Subcutaneous abdominal adipose tissue (tissue), 5 donors: Measurements from ENCODE around the gene SCN3B.

Experiments used
- H3K27ac ChIP-seq: one replicate; pipeline ENCODE4 v1.7.0; 2013; ENCODE audit warnings: low read depth, mild to moderate bottlenecking, inconsistent platforms, low read length, moderate library complexity
- H3K27me3 ChIP-seq, 5 donors: one replicate each; pipeline ENCODE4 v1.7.0; 2013; ENCODE audit warnings: low read length in 5 of 5, inconsistent platforms in 1 of 5; ENCODE audit not compliant: control insufficient read depth in 5 of 5, insufficient read depth in 4 of 5
- H3K36me3 ChIP-seq, 5 donors: one replicate each; pipeline ENCODE4 v1.7.0; 2013; ENCODE audit warnings: low read length in 5 of 5; ENCODE audit not compliant: control insufficient read depth in 5 of 5, insufficient read depth in 5 of 5
- H3K4me1 ChIP-seq, 5 donors: one replicate each; pipeline ENCODE4 v1.7.0; 2013; ENCODE audit warnings: low read length in 5 of 5, mild to moderate bottlenecking in 3 of 5, moderate library complexity in 1 of 5; ENCODE audit not compliant: control insufficient read depth in 5 of 5, insufficient read depth in 5 of 5
- H3K4me3 ChIP-seq, 5 donors: one replicate each; pipeline ENCODE4 v1.7.0; 2013; ENCODE audit warnings: low read length in 5 of 5, low read depth in 1 of 5
- H3K9ac ChIP-seq, 5 donors: one replicate each; pipeline ENCODE4 v1.7.0; 2013; ENCODE audit warnings: low read length in 5 of 5, mild to moderate bottlenecking in 4 of 5, moderate library complexity in 3 of 5
- H3K9me3 ChIP-seq, 5 donors: one replicate each; pipeline ENCODE4 v1.7.0; 2013; ENCODE audit warnings: low read length in 5 of 5; ENCODE audit not compliant: control insufficient read depth in 5 of 5
- donor health status: healthy.
- donor health status: healthy.
- donor health status: healthy.
- donor health status: healthy.
- donor health status: healthy.

The SCN3B gene

GRCh38 chr11:123581651-123582399 lies 72.6 kb downstream of the SCN3B start:
- Histone ChIP-seq H3K9ac (no peak overlapping the region), H3K36me3 (no peaks in the 10 kb centered on the region), H3K27me3 (peaks cover 6 to 31% (median 12%) of the 10 kb centered on the region in 5 donors), H3K27ac (no peak overlapping the region), H3K9me3 (no peaks in the 10 kb centered on the region), H3K4me3 (no peak overlapping the region), H3K4me1 (peaks cover 0 to 6% (median 0%) of the 10 kb centered on the region in 5 donors)

- H3K27ac ChIP-seq: no peak overlapping the region
- H3K4me1 ChIP-seq: peaks cover 0 to 7% (median 0%) of the 10 kb centered on the region in 5 donors
- H3K9me3 ChIP-seq: no peaks in the 10 kb centered on the region
- no peak overlapping the region for H3K4me3 ChIP-seq
- no peaks in the 10 kb centered on the region for H3K36me3 ChIP-seq
- H3K9ac ChIP-seq: no peak overlapping the region
- H3K27me3 ChIP-seq: peaks cover 9 to 30% (median 12%) of the 10 kb centered on the region in 5 donors
Observed at GRCh38 chr11:123580557-123581275, 73.7 kb downstream of the SCN3B start.

GRCh38 chr11:123580137-123580536 lies 74.3 kb downstream of the SCN3B start:
- H3K9me3 ChIP-seq: no peaks in the 10 kb centered on the region
- H3K9ac ChIP-seq: no peak overlapping the region
- no peak overlapping the region for H3K27ac ChIP-seq
- no peak overlapping the region for H3K4me3 ChIP-seq
- H3K36me3 ChIP-seq: no peaks in the 10 kb centered on the region
- H3K4me1 ChIP-seq: peaks cover 0 to 7% (median 0%) of the 10 kb centered on the region in 5 donors
- peaks cover 9 to 30% (median 10%) of the 10 kb centered on the region in 5 donors for H3K27me3 ChIP-seq

GRCh38 chr11:123579482-123579812 lies 75.0 kb downstream of the SCN3B start:
- Histone ChIP-seq H3K4me1 (peaks cover 0 to 7% (median 0%) of the 10 kb centered on the region in 5 donors), H3K4me3 (no peak overlapping the region), H3K9ac (no peak overlapping the region), H3K9me3 (no peaks in the 10 kb centered on the region), H3K36me3 (no peaks in the 10 kb centered on the region), H3K27me3 (peaks cover 8 to 30% (median 13%) of the 10 kb centered on the region in 5 donors), H3K27ac (no peak overlapping the region)
